SK-N-MC (cell line): ENCODE measurements around the gene POC1A.
"Not testable (repeated sequence)": the region's sequence is repeated elsewhere in the genome, so short reads cannot be mapped to it uniquely, and the experiment has no call there.

Experiments used
- DNase-seq: peaks from one replicate; pipeline ENCODE4 v3.0.0-alpha.2; 2011; ENCODE audit warnings: low read depth, low spot score
- H3K27ac ChIP-seq: fragments of 200-600 bp; sonication (generic); 2 replicates; pipeline ENCODE4 v1.5.1; 2016; ENCODE audit warnings: mixed run types
- H3K36me3 ChIP-seq: fragments of 200-600 bp; sonication (generic); 2 replicates; pipeline ENCODE4 v1.6.1; 2017; ENCODE audit warnings: antibody characterized with exemption, low read length, mixed read lengths; ENCODE audit not compliant: insufficient read depth
- H3K4me3 ChIP-seq: fragments of 200-600 bp; sonication (generic); 2 replicates; pipeline ENCODE4 v1.5.1; 2016
- H3K9ac ChIP-seq: fragments of 200-600 bp; sonication (generic); 2 replicates; pipeline ENCODE4 v1.8.0; 2017; ENCODE audit warnings: mixed run types, mixed read lengths; ENCODE audit not compliant: insufficient read length
- H3K9me3 ChIP-seq: fragments of 200-600 bp; sonication (generic); 2 replicates; pipeline ENCODE4 v1.6.1; 2017; ENCODE audit warnings: low read depth, mild to moderate bottlenecking, antibody characterized with exemption, low read length, moderate library complexity, mixed read lengths
- EZH2 ChIP-seq: fragments of 200-600 bp; sonication (generic); IDR thresholded peaks from one replicate; pipeline ENCODE4 v1.6.1; 2017; ENCODE audit warnings: antibody characterized with exemption
- FOXP2 ChIP-seq: optimal IDR thresholded peaks from 2 replicates; pipeline ENCODE3; 2011; ENCODE audit warnings: mild to moderate bottlenecking, moderate library complexity; ENCODE audit not compliant: insufficient read depth; ENCODE audit errors: extremely low read length, control extremely low read depth
- POLR2AphosphoS5 ChIP-seq: IDR thresholded peaks from 2 replicates; pipeline ENCODE4 v1.6.1; 2012; ENCODE audit warnings: mild to moderate bottlenecking, low read depth, low read length, borderline replicate concordance

POC1A gene

DNA sequence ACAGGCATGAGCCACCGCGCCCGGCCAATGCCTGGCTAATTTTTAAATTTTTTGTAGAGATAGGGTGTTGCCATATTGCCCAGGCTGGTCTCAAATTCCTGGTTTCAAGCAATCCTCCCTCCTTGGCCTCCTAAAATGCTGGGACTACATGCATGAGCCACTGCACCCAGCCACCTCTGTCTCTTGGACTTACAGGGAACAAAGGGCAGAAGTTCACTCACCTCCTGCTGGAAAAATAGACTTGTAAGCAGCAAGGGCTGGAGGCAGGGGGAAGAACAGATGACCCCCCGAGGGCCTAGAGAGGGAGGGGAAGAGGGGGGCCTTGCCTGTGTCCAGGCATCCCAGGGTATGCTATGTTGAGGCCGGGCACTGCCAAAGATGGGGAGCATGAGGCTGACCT lies 120.0 kb downstream of the POC1A start:
- Histone ChIP-seq H3K9me3 (no peaks in the 10 kb centered on the region), H3K36me3 (no peaks in the 10 kb centered on the region), H3K9ac (no peak overlapping the region), H3K4me3 (no peak overlapping the region), H3K27ac (no peak overlapping the region)
- TF ChIP-seq EZH2 (no peak), FOXP2 (no peak), POLR2AphosphoS5 (no peak)
- DNase-seq = no peak

DNA sequence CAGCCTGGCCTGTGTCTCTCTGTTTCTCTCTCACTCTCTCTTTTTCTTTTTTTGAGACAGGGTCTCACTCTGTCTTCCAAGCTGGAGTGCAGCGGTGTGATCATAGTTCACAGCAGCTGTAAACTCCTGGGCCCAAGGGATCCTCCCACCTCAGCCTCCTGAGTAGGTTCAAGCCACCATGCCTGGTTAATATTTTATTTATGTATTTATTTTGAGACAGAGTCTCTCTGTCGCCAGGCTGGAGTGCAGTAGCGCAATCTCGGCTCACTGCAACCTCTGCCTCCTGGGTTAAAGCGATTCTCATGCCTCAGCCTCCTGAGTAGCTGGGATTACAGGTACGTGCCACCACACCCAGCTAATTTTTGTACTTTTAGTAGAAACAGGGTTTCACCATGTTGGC lies 120.5 kb downstream of the POC1A start:
- not testable (repeated sequence) for H3K27ac ChIP-seq, DNase-seq, H3K4me3 ChIP-seq, H3K36me3 ChIP-seq, H3K9ac ChIP-seq, H3K9me3 ChIP-seq

DNA sequence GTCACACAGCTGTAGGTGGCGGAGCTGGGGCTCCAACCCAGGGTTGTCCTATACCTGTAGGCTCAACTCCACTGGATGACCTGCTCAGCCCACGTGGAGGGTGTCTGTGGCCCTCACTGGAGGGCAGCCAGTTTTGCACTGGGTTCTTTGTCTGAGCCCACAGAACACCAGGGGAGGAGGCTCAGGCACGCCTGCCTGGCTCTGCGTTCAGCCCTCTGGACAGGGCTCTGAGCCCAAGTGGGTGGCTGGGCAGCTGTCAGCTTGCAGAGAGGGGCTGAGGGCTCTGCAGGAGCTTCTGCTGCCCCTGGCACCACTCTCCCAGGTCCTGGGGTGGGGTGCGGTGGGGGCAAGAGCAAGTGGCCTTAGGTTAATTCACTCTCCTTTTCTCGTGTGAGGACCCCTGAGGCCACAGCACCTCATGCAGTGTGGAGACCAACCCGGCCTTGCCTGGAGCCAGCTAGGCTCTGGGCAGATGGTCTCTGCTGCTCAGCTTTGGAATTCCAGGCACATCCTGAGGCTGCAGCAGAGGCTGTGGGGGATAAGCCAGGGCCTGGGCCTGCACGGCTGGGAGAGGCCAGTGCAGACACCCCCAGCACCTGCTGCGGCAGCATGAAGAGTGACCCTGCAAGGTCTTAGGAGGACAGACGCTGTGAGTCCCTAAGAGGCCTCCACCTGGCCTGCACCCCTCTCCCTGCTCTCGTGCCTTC lies 121.4 kb downstream of the POC1A start:
- Histone ChIP-seq H3K9ac (no peak overlapping the region), H3K27ac (no peak overlapping the region), H3K9me3 (no peaks in the 10 kb centered on the region), H3K4me3 (no peak overlapping the region), H3K36me3 (no peaks in the 10 kb centered on the region)
- no peak for DNase-seq
- TF ChIP-seq POLR2AphosphoS5 (no peak), EZH2 (no peak)

DNA sequence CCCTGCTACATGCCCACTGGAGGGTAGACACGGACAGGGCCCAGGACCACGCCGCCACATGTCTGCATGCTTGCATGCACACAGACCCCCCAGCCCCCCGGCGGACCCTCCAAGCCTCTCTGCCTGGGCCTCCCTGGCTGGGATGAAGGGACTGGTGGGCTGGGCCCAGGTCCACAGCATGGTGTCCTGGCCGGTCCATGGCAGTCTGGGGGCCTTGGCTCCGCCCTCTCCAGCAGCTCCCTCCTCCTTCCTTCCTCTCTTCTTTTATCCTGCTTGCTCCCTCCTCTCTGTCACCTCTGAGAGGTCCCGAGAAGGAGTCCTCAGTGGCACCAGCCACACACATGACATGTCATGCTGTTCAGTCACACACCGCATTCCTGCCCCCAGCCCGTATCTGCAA lies 122.3 kb downstream of the POC1A start:
- Histone ChIP-seq H3K9ac (no peak overlapping the region), H3K4me3 (no peak overlapping the region), H3K9me3 (no peaks in the 10 kb centered on the region), H3K36me3 (no peaks in the 10 kb centered on the region), H3K27ac (no peak overlapping the region)
- no peak for DNase-seq
- TF ChIP-seq EZH2 (no peak), FOXP2 (no peak), POLR2AphosphoS5 (no peak)

DNA sequence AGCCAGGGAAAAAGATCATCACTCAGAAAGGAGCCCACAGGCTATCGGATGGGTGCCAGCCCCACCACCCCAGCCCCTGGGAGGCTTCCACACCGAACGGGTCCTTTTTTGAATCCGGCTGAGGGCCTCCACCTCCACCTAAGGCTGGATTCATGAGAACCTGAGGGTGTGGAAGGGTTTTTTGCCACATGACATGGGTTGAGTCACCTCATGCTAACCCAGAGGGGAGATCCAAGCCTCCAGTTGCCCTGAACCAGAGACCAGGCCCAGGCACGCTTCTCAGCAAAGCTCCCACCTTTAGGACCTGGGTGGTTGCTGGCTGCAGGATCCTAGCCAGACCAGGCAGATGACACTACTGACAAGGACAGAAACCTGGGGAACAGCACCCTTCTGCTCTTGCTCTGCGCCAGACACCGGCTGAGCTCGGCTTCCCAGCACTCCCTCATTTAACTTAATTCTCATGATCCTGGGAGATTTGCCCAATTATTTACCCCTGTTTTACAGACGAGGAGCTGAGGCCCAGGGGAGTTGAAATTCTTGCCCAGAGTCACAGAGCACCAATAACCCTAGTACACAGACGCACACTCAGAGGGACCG lies 123.4 kb downstream of the POC1A start:
- H3K9me3 ChIP-seq = no peaks in the 10 kb centered on the region
- TF ChIP-seq EZH2 = no peak
- no peak for TF ChIP-seq POLR2AphosphoS5
- no peak for TF ChIP-seq FOXP2
- H3K27ac ChIP-seq = no peak overlapping the region
- no peaks in the 10 kb centered on the region for H3K36me3 ChIP-seq
- no peak overlapping the region for H3K4me3 ChIP-seq
- H3K9ac ChIP-seq = no peak overlapping the region
- DNase-seq = no peak

DNA sequence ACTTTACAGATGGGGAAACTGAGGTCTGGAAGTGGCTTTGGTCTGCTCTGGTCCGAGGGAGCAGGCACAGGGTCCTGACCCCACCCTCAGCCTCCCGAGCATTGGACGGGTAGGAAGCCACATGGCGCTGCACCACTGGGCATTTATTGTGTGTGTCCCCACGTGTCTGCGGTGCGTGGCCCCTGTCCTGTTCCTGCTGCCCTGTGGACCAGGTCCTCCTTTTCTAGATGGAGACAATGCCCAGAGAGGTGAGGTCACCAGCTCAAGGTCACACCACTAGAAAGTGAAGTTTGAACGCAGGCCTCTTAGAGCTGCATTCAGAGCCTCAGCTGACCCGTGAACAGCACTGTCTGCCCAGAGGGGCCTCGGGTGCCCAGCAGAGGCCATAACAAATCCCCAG lies 124.7 kb downstream of the POC1A start:
- DNase-seq = no peak
- no peak overlapping the region for H3K9ac ChIP-seq
- no peak overlapping the region for H3K27ac ChIP-seq
- no peak overlapping the region for H3K4me3 ChIP-seq
- TF ChIP-seq POLR2AphosphoS5 (no peak), EZH2 (no peak), FOXP2 (no peak)
- no peaks in the 10 kb centered on the region for H3K9me3 ChIP-seq
- H3K36me3 ChIP-seq = no peaks in the 10 kb centered on the region

DNA sequence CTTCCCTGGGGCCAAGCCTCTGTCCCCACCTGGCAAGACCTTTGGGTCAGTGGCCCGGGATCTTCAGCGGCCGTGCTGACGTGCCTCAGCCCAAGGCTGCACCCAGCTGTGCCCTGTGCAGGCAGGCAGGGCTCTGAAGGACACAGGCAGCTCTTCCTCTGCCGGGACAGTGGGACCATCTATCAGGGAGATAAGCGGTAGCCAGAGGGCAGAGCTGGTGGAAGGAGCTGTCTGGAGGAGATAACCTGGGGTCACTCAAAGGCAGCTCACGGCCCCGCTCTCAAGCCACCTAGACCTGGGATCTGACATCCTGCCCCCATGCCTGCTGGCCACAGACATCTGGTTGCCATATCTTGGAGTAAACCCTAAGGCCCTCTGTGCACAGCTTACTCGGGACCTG lies 125.2 kb downstream of the POC1A start:
- Histone ChIP-seq H3K36me3 (no peaks in the 10 kb centered on the region), H3K27ac (no peak overlapping the region), H3K4me3 (no peak overlapping the region), H3K9ac (no peak overlapping the region), H3K9me3 (no peaks in the 10 kb centered on the region)
- DNase-seq = no peak
- TF ChIP-seq FOXP2 = no peak
- TF ChIP-seq POLR2AphosphoS5 = no peak
- no peak for TF ChIP-seq EZH2

DNA sequence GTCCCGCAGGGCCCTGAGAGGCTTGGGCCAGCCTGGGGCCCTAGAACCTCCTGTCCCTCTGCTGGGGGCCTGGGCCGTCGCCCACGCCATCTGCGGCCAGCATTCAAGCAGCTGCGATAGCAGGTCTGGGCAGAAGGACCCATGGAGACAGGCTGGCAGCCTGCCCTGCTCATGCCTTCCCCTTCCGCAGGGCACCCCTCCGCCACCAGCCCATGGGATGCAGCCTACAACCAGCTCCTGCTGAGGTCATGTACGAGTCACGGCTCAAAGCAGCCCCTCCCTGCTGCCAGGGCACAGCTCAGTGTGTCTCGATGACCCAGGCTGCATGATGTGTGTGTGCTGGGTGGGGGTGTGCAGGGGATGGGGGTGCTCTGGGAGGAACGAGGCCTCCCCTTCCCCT lies 125.7 kb downstream of the POC1A start:
- no peak for DNase-seq
- H3K9me3 ChIP-seq = no peaks in the 10 kb centered on the region
- H3K9ac ChIP-seq = no peak overlapping the region
- no peak overlapping the region for H3K27ac ChIP-seq
- TF ChIP-seq FOXP2 (no peak), EZH2 (no peak), POLR2AphosphoS5 (no peak)
- H3K36me3 ChIP-seq = no peaks in the 10 kb centered on the region
- no peak overlapping the region for H3K4me3 ChIP-seq

DNA sequence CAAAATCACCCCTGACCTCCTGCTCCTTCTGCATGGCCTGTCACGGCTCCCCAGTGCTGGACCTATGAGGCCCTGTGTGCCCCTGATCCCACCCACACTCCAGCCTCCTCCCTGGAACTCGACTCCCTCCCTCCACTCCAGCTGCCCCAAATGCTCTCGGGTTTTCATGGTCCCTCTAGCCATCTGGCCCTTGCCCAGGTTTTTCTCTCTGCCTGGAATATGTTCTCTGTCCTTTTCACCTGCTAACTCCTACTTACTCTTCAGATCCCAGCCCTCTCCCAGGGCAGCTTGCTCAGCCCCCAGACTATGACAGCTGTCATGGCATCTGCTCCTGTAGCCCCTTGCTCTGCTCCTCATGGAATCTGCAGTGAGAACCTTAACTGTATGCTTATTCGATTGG lies 128.2 kb downstream of the POC1A start:
- no peak for DNase-seq
- Histone ChIP-seq H3K9me3 (no peaks in the 10 kb centered on the region), H3K27ac (no peak overlapping the region), H3K4me3 (no peak overlapping the region), H3K36me3 (no peaks in the 10 kb centered on the region), H3K9ac (no peak overlapping the region)
- TF ChIP-seq POLR2AphosphoS5 = no peak
- TF ChIP-seq FOXP2 = no peak
- no peak for TF ChIP-seq EZH2
